HCT116 (cell line): ENCODE measurements around the gene FCF1. TPM values are rescaled to one million over a fixed set of nuclear protein-coding genes. Genes with fewer than 3 reads are reported as not detected.

Experiments used
- ATAC-seq: fragments of 200-7000 bp; cut with Tn5 transposase; 2 replicates; pipeline ENCODE4 v1.9.1; 2020; ENCODE audit warnings: mild to moderate bottlenecking, moderate library complexity
- BruUV-seq: library from RNA; stranded (reverse); fragments of 400-500 nt; replicated peaks from 2 replicates; lab custom pipeline; 2021; lab: Mats Ljungman, UMichigan
- CTCF ChIA-PET: fragments of 300-600 bp; sonication (Branson Sonifier 250); formaldehyde crosslinking; loops from one replicate; lab custom pipeline; 2021; ENCODE audit warnings: antibody characterized with exemption; lab: Charles Lee
- POLR2A ChIA-PET: fragments of 300-600, 350-600 bp; sonication (Branson Sonifier 250); formaldehyde crosslinking; loops from one replicate; lab custom pipeline; 2021; ENCODE audit warnings: antibody characterized with exemption; lab: Charles Lee
- RAD21 ChIA-PET, 2 experiments: fragments of 300-600 bp; sonication (Branson Sonifier 250); formaldehyde crosslinking; loops; one replicate each; lab custom pipeline; 2023; ENCODE audit warnings: low total read pairs in 2 of 2; ENCODE audit not compliant: uncharacterized antibody in 2 of 2, unreplicated experiment in 2 of 2, low non-redundant PET in 1 of 2; lab: Charles Lee
- DNase-seq: peaks from one replicate; pipeline ENCODE4 v3.0.0-alpha.2; 2010; ENCODE audit warnings: low read depth, low spot score
- H2AFZ ChIP-seq: fragments of 200-600 bp; shearing (Covaris generic), sonication (generic); 2 replicates; pipeline ENCODE4 v1.6.1; 2017; ENCODE audit warnings: low read depth, mixed run types, mixed read lengths, antibody characterized with exemption, low read length; ENCODE audit not compliant: poor library complexity, severe bottlenecking
- H3K27ac ChIP-seq: 2 replicates; pipeline ENCODE4 v1.5.1; 2012; ENCODE audit warnings: low read depth, low read length
- H3K27me3 ChIP-seq: fragments of 200-600 bp; sonication (generic); 2 replicates; pipeline ENCODE4 v1.6.1; 2016; ENCODE audit warnings: mixed run types, low read length, mixed read lengths; ENCODE audit not compliant: insufficient read depth
- H3K36me3 ChIP-seq, 2 experiments: fragments of 200-500 bp in 1 of 2; fragments of 200-600 bp in 1 of 2; sonication (Bioruptor generic) in 1 of 2; sonication (generic) in 1 of 2; 2 replicates each; pipeline versions ENCODE4 v1.5.1 to v1.6.1; 2014 to 2016; ENCODE audit warnings: low read length in 2 of 2, inconsistent platforms in 1 of 2, mixed read lengths in 1 of 2, mixed run types in 1 of 2; ENCODE audit not compliant: insufficient read depth in 2 of 2, control insufficient read depth in 1 of 2
- H3K4me1 ChIP-seq, 2 experiments: fragments of 200-600 bp in 1 of 2; sonication (generic) in 1 of 2; 2 replicates each; pipeline versions ENCODE4 v1.5.1 to v1.6.1; 2012 to 2017; ENCODE audit warnings: low read length in 2 of 2, inconsistent platforms in 1 of 2, mild to moderate bottlenecking in 1 of 2, mixed read lengths in 1 of 2, mixed run types in 1 of 2, moderate library complexity in 1 of 2; ENCODE audit not compliant: insufficient read depth in 2 of 2, control insufficient read depth in 1 of 2
- H3K4me2 ChIP-seq: fragments of 200-600 bp; sonication (generic); 2 replicates; pipeline ENCODE4 v1.6.1; 2017; ENCODE audit warnings: mixed run types, low read length, mixed read lengths
- H3K4me3 ChIP-seq, 2 experiments: fragments of 200-600 bp in 1 of 2; sonication (generic) in 1 of 2; replicated peaks in 1 of 2; 2 replicates each; pipeline ENCODE4 v1.5.1; 2011 to 2016; ENCODE audit warnings: low read length in 2 of 2, control low read depth in 1 of 2, low read depth in 1 of 2, mild to moderate bottlenecking in 1 of 2, mixed read lengths in 1 of 2, mixed run types in 1 of 2
- H3K79me2 ChIP-seq: fragments of 200-600 bp; sonication (generic); 2 replicates; pipeline ENCODE4 v1.6.1; 2017; ENCODE audit warnings: mild to moderate bottlenecking, mixed run types, low read length, moderate library complexity, mixed read lengths; ENCODE audit not compliant: insufficient read depth
- H3K9ac ChIP-seq: fragments of 200-600 bp; sonication (generic); 2 replicates; pipeline ENCODE4 v1.6.1; 2016; ENCODE audit warnings: low read length, mixed read lengths
- H3K9me2 ChIP-seq: fragments of 200-600 bp; sonication (generic), shearing (Covaris generic); 2 replicates; pipeline ENCODE4 v1.6.1; 2017; ENCODE audit warnings: mixed run types, mild to moderate bottlenecking, moderate library complexity; ENCODE audit not compliant: insufficient read depth
- H3K9me3 ChIP-seq, 2 experiments: fragments of 200-500 bp in 1 of 2; fragments of 200-600 bp in 1 of 2; sonication (Bioruptor generic) in 1 of 2; sonication (generic) in 1 of 2; 2 replicates each; pipeline ENCODE4 v1.6.1; 2014 to 2017; ENCODE audit warnings: low read length in 2 of 2, mixed read lengths in 2 of 2, inconsistent platforms in 1 of 2, low read depth in 1 of 2, mild to moderate bottlenecking in 1 of 2, mixed run types in 1 of 2, moderate library complexity in 1 of 2; ENCODE audit not compliant: control insufficient read depth in 1 of 2, insufficient read depth in 1 of 2
- H4K20me1 ChIP-seq: fragments of 200-600 bp; sonication (generic), shearing (Covaris generic); 2 replicates; pipeline ENCODE4 v1.6.1; 2017; ENCODE audit warnings: mixed run types, mild to moderate bottlenecking, moderate library complexity; ENCODE audit not compliant: insufficient read depth
- CBX3 ChIP-seq: IDR thresholded peaks from 2 replicates; pipeline ENCODE4 v1.6.1; 2012; ENCODE audit warnings: low read depth
- ELF1 ChIP-seq: IDR thresholded peaks from 2 replicates; pipeline ENCODE4 v1.6.1; 2012; ENCODE audit warnings: low read depth, borderline replicate concordance
- EZH2 ChIP-seq: fragments of 200-600 bp; sonication (generic); IDR thresholded peaks from 2 replicates; pipeline ENCODE4 v1.6.1; 2017; ENCODE audit warnings: antibody characterized with exemption, mixed run types
- EZH2phosphoT487 ChIP-seq: fragments of 200-600 bp; IDR thresholded peaks from 2 replicates; pipeline ENCODE4 v1.6.1; 2018; ENCODE audit warnings: antibody characterized with exemption, borderline replicate concordance
- JUND ChIP-seq: IDR thresholded peaks from 2 replicates; pipeline ENCODE4 v1.6.1; 2012
- POLR2A ChIP-seq: IDR thresholded peaks from 2 replicates; pipeline ENCODE4 v1.7.0; 2011; ENCODE audit warnings: borderline replicate concordance; ENCODE audit not compliant: insufficient read depth, insufficient read length; ENCODE audit errors: extremely low read depth
- SP1 ChIP-seq: IDR thresholded peaks from 2 replicates; pipeline ENCODE4 v1.6.1; 2012; ENCODE audit warnings: low read depth
- TCF7L2 ChIP-seq: IDR thresholded peaks from 2 replicates; pipeline ENCODE4 v1.7.0; 2011; ENCODE audit warnings: borderline replicate concordance, inconsistent platforms; ENCODE audit not compliant: insufficient read depth, insufficient read length; ENCODE audit errors: extremely low read depth
- YY1 ChIP-seq: IDR thresholded peaks from 2 replicates; pipeline ENCODE4 v1.6.1; 2011; ENCODE audit warnings: low read length, low read depth, moderate library complexity, mild to moderate bottlenecking; ENCODE audit not compliant: insufficient replicate concordance; ENCODE audit errors: extremely low read depth
- ZNF274 ChIP-seq: fragments of 200-500 bp; sonication (Bioruptor generic); IDR thresholded peaks from 2 replicates; pipeline ENCODE4 v1.6.1; 2014; ENCODE audit warnings: mild to moderate bottlenecking, low read depth, low read length, inconsistent platforms
- intact Hi-C: fragments of 100-400 bp; cut with micrococcal nuclease; formaldehyde crosslinking; loops from 2 replicates; pipeline ENCODE4 v1.10.0; 2022
- total RNA-seq: library from RNA; stranded (reverse); gene quantifications from one replicate; pipeline ENCODE4 v1.2.1, GENCODE V29; 2021; ENCODE audit not compliant: unreplicated experiment
- TF ChIP-seq, protein P1 (sequence below): IDR thresholded peaks from 2 replicates; pipeline ENCODE4 v1.6.1; 2012; ENCODE audit warnings: low read depth

FCF1 gene
- total RNA-seq, 1 experiment from 2014 or later = 69.0 TPM

DNA sequence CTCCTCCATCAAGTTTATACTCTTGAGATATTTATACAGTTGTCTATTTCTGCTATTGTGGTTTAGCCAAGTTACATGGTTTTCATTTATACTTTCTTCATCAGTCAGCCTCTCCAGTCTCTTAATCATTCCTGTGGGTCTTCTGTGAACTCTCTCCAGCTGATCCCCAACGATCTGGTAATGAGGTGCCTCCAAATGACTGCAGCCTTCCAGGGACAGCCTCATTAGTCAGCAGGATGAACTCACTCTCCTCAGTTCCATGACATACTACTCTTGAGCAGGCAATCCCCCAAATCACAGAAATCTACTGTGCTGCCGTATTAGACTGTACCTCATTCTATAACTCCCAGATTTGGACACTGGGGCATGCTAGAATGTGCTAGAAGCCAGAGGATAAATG is 15.4 kb upstream of the FCF1 start:
- no peak overlapping the region for H3K4me3 ChIP-seq
- DNase-seq = no peak
- H3K4me2 ChIP-seq = no peak overlapping the region
- TF ChIP-seq ZNF274 = no peak
- TF ChIP-seq, protein P1, sequence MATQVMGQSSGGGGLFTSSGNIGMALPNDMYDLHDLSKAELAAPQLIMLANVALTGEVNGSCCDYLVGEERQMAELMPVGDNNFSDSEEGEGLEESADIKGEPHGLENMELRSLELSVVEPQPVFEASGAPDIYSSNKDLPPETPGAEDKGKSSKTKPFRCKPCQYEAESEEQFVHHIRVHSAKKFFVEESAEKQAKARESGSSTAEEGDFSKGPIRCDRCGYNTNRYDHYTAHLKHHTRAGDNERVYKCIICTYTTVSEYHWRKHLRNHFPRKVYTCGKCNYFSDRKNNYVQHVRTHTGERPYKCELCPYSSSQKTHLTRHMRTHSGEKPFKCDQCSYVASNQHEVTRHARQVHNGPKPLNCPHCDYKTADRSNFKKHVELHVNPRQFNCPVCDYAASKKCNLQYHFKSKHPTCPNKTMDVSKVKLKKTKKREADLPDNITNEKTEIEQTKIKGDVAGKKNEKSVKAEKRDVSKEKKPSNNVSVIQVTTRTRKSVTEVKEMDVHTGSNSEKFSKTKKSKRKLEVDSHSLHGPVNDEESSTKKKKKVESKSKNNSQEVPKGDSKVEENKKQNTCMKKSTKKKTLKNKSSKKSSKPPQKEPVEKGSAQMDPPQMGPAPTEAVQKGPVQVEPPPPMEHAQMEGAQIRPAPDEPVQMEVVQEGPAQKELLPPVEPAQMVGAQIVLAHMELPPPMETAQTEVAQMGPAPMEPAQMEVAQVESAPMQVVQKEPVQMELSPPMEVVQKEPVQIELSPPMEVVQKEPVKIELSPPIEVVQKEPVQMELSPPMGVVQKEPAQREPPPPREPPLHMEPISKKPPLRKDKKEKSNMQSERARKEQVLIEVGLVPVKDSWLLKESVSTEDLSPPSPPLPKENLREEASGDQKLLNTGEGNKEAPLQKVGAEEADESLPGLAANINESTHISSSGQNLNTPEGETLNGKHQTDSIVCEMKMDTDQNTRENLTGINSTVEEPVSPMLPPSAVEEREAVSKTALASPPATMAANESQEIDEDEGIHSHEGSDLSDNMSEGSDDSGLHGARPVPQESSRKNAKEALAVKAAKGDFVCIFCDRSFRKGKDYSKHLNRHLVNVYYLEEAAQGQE = no peak
- no peak for TF ChIP-seq EZH2
- no peak for TF ChIP-seq EZH2phosphoT487
- no peak for TF ChIP-seq TCF7L2
- TF ChIP-seq CBX3 = no peak
- no peak for TF ChIP-seq JUND
- no peak for TF ChIP-seq ELF1
- TF ChIP-seq YY1 = no peak
- no peak for TF ChIP-seq POLR2A
- no peak for TF ChIP-seq SP1
- TF ChIP-seq, all 23 proteins: peak for 0
- no peak for ATAC-seq
- ChIA-PET RAD21 (no interaction called here), POLR2A (no interaction called here), CTCF (no interaction called here)
- no peak overlapping the region for H2AFZ ChIP-seq
- no peaks in the 10 kb centered on the region for H3K27me3 ChIP-seq
- peaks cover 82% of the 10 kb centered on the region for H3K79me2 ChIP-seq
- no TSS peak for BruUV-seq
- H3K9me2 ChIP-seq = no peaks in the 10 kb centered on the region
- peaks cover 3 to 5% of the 10 kb centered on the region in 2 experiments; a peak in 2 of 4 replicates for H3K9me3 ChIP-seq
- no peaks in the 10 kb centered on the region; a peak in 1 of 4 replicates for H3K36me3 ChIP-seq
- H3K4me1 ChIP-seq = no peaks in the 10 kb centered on the region
- H3K9ac ChIP-seq = no peak overlapping the region
- H3K27ac ChIP-seq = no peak overlapping the region
- intact Hi-C loops = no loop called here
- no peaks in the 10 kb centered on the region for H4K20me1 ChIP-seq
